Esophagus muscularis mucosa (tissue), 4 donors: ENCODE data around the gene ETFB.

Experiments used
- EP300 ChIP-seq: sonication (generic); formaldehyde crosslinking; IDR thresholded peaks from one replicate; pipeline ENCODE4 v1.6.1; 2017; ENCODE audit warnings: antibody characterized with exemption
- POLR2A ChIP-seq: fragments of 450-650 bp; IDR thresholded peaks from one replicate; pipeline ENCODE4 v1.6.1; 2017; ENCODE audit warnings: antibody characterized with exemption, moderate library complexity, mild to moderate bottlenecking, low read depth
- TF ChIP-seq, protein P1 (sequence below), 3 experiments: fragments of 200-600 bp in 2 of 3; fragments of 450-650 bp in 1 of 3; sonication (generic) in 2 of 3; IDR thresholded peaks; one replicate each; pipeline ENCODE4 v1.5.1; 2017 to 2019; ENCODE audit warnings: antibody characterized with exemption in 3 of 3, mild to moderate bottlenecking in 2 of 3, moderate library complexity in 1 of 3

DNA sequence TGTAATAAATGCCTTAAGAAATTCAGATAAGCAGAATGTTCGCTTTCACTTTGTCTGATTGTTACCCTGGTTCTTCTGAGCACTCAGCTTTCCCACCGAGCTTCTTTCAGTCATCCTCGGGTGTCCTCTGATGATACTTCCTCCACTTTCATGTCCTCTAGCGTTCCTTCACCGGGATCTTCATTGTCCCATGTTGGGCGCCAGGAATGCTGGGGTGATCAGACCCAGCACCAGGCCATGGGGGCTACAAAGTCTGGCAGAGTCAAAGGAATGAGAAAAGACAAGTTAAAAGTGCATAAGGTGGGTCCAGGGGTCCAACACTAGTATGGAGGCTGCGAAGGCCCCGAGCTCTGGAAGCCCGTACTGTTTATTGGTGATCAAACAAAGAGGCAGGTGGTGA, 35.9 kb upstream of the ETFB start:
- TF ChIP-seq, protein P1, sequence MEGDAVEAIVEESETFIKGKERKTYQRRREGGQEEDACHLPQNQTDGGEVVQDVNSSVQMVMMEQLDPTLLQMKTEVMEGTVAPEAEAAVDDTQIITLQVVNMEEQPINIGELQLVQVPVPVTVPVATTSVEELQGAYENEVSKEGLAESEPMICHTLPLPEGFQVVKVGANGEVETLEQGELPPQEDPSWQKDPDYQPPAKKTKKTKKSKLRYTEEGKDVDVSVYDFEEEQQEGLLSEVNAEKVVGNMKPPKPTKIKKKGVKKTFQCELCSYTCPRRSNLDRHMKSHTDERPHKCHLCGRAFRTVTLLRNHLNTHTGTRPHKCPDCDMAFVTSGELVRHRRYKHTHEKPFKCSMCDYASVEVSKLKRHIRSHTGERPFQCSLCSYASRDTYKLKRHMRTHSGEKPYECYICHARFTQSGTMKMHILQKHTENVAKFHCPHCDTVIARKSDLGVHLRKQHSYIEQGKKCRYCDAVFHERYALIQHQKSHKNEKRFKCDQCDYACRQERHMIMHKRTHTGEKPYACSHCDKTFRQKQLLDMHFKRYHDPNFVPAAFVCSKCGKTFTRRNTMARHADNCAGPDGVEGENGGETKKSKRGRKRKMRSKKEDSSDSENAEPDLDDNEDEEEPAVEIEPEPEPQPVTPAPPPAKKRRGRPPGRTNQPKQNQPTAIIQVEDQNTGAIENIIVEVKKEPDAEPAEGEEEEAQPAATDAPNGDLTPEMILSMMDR (IDR thresholded peaks at IDR 0.05), result no peak
- no peak for TF ChIP-seq EP300
- TF ChIP-seq POLR2A, result no peak
